HG03196 (cell line): Measurements from ENCODE around the gene UBXN2A.
"Not testable (repeated sequence)": the region's sequence is repeated elsewhere in the genome, so short reads cannot be mapped to it uniquely, and the experiment has no call there.

Experiments
- ATAC-seq: cut with Tn5 transposase; IDR thresholded peaks from one replicate; pipeline ENCODE4 v1.9.1; 2021; ENCODE audit not compliant: unreplicated experiment

Gene UBXN2A

GRCh38 chr2:24011250-24012104 is 71.2 kb downstream of the UBXN2A start:
- ATAC-seq = no peak

- ATAC-seq = no peak
Observed at GRCh38 chr2:24012521-24013188, 72.4 kb downstream of the UBXN2A start.

GRCh38 chr2:24014902-24015301 is 74.6 kb downstream of the UBXN2A start:
- ATAC-seq = not testable (repeated sequence)

GRCh38 chr2:24015562-24016375 is 75.5 kb downstream of the UBXN2A start:
- ATAC-seq = no peak

GRCh38 chr2:24016376-24016761 is 76.1 kb downstream of the UBXN2A start:
- ATAC-seq = no peak

GRCh38 chr2:24016853-24017703 is 76.8 kb downstream of the UBXN2A start:
- no peak for ATAC-seq

GRCh38 chr2:24017711-24018110 is 77.4 kb downstream of the UBXN2A start:
- no peak for ATAC-seq

GRCh38 chr2:24018241-24018640 is 78.0 kb downstream of the UBXN2A start:
- no peak for ATAC-seq

- ATAC-seq = no peak
Observed at GRCh38 chr2:24019729-24020128, 79.5 kb downstream of the UBXN2A start.

- no peak for ATAC-seq
Observed at GRCh38 chr2:24020244-24020643, 80.0 kb downstream of the UBXN2A start.

GRCh38 chr2:24021122-24021998 is 81.1 kb downstream of the UBXN2A start:
- ATAC-seq = no peak

- ATAC-seq = no peak
Observed at GRCh38 chr2:24022324-24022974, 82.2 kb downstream of the UBXN2A start.

- ATAC-seq = no peak
Observed at GRCh38 chr2:24022975-24023575, 82.8 kb downstream of the UBXN2A start.

GRCh38 chr2:24024018-24024417 is 83.8 kb downstream of the UBXN2A start:
- ATAC-seq = no peak

GRCh38 chr2:24024996-24025663 is 84.9 kb downstream of the UBXN2A start:
- ATAC-seq = no peak

- ATAC-seq = no peak
Observed at GRCh38 chr2:24026233-24026632, 86.0 kb downstream of the UBXN2A start.

- no peak for ATAC-seq
Observed at GRCh38 chr2:24038786-24039499, 98.7 kb downstream of the UBXN2A start.

- no peak for ATAC-seq
Observed at GRCh38 chr2:24040511-24040910, 100.2 kb downstream of the UBXN2A start.
